ENCODE data around the gene TMEM63B.

TMEM63B gene

DNA sequence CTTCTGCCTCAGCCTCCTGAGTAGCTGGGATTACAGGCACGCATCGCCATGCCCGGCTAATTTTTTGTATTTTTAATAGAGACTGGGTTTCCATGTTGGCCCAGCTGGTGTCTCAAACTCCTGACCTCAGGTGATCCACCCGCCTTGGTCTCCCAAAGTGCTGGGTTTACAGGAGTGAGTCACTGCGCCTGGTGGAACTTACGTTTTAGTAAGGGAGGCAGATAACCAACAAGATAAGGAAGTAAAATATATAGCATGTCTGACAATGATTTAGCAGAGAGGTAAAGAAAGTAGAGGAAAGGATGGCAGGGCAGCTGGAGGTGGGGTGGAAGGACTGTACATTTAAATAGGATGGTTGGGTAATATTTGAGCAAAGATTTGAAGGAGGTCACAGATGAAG, 76.6 kb downstream of the TMEM63B start:
- no peak for FAIRE-seq
- no peak for DNase-seq (ENCODE audit: insufficient read length, low spot score)
- TF ChIP-seq, protein P1, sequence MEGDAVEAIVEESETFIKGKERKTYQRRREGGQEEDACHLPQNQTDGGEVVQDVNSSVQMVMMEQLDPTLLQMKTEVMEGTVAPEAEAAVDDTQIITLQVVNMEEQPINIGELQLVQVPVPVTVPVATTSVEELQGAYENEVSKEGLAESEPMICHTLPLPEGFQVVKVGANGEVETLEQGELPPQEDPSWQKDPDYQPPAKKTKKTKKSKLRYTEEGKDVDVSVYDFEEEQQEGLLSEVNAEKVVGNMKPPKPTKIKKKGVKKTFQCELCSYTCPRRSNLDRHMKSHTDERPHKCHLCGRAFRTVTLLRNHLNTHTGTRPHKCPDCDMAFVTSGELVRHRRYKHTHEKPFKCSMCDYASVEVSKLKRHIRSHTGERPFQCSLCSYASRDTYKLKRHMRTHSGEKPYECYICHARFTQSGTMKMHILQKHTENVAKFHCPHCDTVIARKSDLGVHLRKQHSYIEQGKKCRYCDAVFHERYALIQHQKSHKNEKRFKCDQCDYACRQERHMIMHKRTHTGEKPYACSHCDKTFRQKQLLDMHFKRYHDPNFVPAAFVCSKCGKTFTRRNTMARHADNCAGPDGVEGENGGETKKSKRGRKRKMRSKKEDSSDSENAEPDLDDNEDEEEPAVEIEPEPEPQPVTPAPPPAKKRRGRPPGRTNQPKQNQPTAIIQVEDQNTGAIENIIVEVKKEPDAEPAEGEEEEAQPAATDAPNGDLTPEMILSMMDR (IDR thresholded peaks at IDR 0.05; ENCODE audit: insufficient read depth, missing control alignments) = no peak
